ENCODE results near the gene MORN4. TPM values are rescaled to one million over a fixed set of nuclear protein-coding genes. Genes with fewer than 3 reads are reported as not detected.

MORN4 gene
- total RNA-seq, 1 experiment from 2014 or later: 9.7 TPM

DNA sequence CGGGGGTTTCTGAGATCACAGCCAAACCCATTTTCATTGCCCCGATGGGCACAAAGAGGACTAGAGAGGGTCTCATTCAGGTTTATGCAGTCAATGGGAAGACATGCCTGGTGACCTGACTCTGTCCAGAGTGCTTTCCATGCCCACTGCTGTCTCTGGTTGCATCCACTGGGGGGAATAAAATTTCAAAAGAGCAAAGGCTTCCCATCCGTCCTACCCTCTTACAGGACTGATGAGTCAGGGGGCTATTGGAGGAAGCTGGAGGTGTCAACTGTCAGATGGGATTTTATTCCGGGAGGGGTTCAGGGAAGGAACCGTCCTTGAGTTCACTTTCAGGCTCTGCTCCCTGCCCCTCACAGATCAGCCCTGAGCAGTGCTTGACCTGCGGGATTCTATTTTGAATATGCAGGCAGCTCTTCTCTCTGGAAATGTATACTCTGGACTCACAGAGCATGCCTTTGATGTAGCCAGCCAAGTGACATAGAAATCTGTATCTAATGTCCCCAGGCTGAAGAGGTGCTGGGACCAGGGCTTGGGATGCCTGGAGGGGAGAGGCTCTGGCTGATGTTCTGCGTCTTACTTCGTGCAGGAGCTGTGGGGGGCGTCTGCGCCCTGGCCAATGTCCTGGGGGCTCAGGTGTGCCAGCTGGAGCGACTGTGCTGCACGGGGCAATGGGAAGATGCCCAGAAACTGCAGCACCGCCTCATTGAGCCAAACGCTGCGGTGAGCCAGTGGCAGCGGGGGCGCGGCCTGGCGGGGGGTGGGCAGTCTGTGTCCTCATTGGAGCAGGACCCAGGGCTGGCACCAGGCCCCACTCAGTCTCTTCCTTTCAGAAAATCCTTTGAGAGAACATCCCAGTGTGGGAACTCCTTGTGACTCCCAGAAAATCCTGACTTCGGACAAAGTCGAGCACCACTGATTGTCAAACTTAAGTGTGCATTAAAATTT lies 31.8 kb downstream of the MORN4 start:
- no TSS peak for BruUV-seq (replicated peaks)
- TF ChIP-seq, protein P1, sequence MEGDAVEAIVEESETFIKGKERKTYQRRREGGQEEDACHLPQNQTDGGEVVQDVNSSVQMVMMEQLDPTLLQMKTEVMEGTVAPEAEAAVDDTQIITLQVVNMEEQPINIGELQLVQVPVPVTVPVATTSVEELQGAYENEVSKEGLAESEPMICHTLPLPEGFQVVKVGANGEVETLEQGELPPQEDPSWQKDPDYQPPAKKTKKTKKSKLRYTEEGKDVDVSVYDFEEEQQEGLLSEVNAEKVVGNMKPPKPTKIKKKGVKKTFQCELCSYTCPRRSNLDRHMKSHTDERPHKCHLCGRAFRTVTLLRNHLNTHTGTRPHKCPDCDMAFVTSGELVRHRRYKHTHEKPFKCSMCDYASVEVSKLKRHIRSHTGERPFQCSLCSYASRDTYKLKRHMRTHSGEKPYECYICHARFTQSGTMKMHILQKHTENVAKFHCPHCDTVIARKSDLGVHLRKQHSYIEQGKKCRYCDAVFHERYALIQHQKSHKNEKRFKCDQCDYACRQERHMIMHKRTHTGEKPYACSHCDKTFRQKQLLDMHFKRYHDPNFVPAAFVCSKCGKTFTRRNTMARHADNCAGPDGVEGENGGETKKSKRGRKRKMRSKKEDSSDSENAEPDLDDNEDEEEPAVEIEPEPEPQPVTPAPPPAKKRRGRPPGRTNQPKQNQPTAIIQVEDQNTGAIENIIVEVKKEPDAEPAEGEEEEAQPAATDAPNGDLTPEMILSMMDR (IDR thresholded peaks at IDR 0.05; ENCODE audit: insufficient read depth in 1 of 2, low read depth in 1 of 2, low read length in 1 of 2, severe bottlenecking in 1 of 2, unreplicated experiment in 1 of 2): no peak
- H3K36me3 Mint-ChIP-seq (ENCODE audit: insufficient read depth, unreplicated experiment): no peaks in the 10 kb centered on the region
- no peak overlapping the region for H3K27ac Mint-ChIP-seq (ENCODE audit: unreplicated experiment)
- ChIA-PET POLR2A (no interaction called here), CTCF (interaction anchor here (1.9 kb wide), 1 partner anchor 30 kb away, joined by 6 read pairs; no protein-coding TSS in a partner anchor)
- no peaks in the 10 kb centered on the region for H3K27me3 Mint-ChIP-seq (ENCODE audit: insufficient read depth, unreplicated experiment)
- no peak for DNase-seq
- no peaks in the 10 kb centered on the region for H3K9me3 Mint-ChIP-seq (ENCODE audit: unreplicated experiment)
- H3K4me1 ChIP-seq: no peaks in the 10 kb centered on the region
- no peaks in the 10 kb centered on the region for H3K36me3 ChIP-seq (ENCODE audit: control insufficient read depth, insufficient read depth, low read length)
- no peak overlapping the region for H3K4me3 ChIP-seq (ENCODE audit: low read depth, low read length)
- H3K4me1 Mint-ChIP-seq (ENCODE audit: low read depth, unreplicated experiment): peaks cover 12% of the 10 kb centered on the region
- intact Hi-C loops (cut with micrococcal nuclease; ENCODE audit: unreplicated experiment): no loop called here
- no peak overlapping the region for H3K4me3 Mint-ChIP-seq (ENCODE audit: unreplicated experiment)
- H3K9me3 ChIP-seq: no peaks in the 10 kb centered on the region
- H3K27me3 ChIP-seq (replicated peaks; ENCODE audit: control insufficient read depth, insufficient read depth, low read length): no peaks in the 10 kb centered on the region

DNA sequence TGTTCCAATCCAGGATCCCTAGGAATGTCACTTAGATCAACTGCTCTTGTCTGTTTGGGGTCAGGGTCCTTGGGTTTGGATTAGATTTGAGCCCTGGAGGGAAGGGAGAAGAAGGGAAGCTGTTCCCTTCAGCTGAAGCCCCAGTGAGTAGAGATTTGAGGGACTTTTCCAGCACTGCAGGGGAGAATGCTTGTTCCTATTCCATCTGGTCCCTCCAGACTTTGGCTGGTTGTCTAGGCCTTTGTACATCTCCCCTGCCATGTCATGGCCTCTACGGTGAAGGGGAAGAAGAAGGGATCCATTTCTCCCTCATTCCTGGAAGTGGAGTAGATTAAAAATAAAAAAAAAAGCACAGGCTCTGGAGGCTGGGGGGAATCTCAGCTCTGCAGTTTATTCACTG lies 32.7 kb downstream of the MORN4 start:
- Histone ChIP-seq H3K9me3 (no peaks in the 10 kb centered on the region), H3K4me1 (no peaks in the 10 kb centered on the region), H3K4me3 (ENCODE audit: low read depth, low read length) (no peak overlapping the region), H3K27me3 (replicated peaks; ENCODE audit: control insufficient read depth, insufficient read depth, low read length) (no peaks in the 10 kb centered on the region), H3K36me3 (ENCODE audit: control insufficient read depth, insufficient read depth, low read length) (no peaks in the 10 kb centered on the region)
- TF ChIP-seq, protein P1 (IDR thresholded peaks at IDR 0.05; ENCODE audit: insufficient read depth in 1 of 2, low read depth in 1 of 2, low read length in 1 of 2, severe bottlenecking in 1 of 2, unreplicated experiment in 1 of 2): no peak
- POLR2A ChIA-PET: no interaction called here
- Mint-ChIP-seq H3K4me1 (ENCODE audit: low read depth, unreplicated experiment) (peaks cover 18% of the 10 kb centered on the region), H3K4me3 (ENCODE audit: unreplicated experiment) (no peak overlapping the region), H3K27ac (ENCODE audit: unreplicated experiment) (no peak overlapping the region), H3K9me3 (ENCODE audit: unreplicated experiment) (no peaks in the 10 kb centered on the region), H3K36me3 (ENCODE audit: insufficient read depth, unreplicated experiment) (no peaks in the 10 kb centered on the region), H3K27me3 (ENCODE audit: insufficient read depth, unreplicated experiment) (no peaks in the 10 kb centered on the region)
- BruUV-seq (replicated peaks): no TSS peak
- no peak for DNase-seq
- CTCF ChIA-PET: interaction anchor here (1.9 kb wide), 1 partner anchor 29 kb away, joined by 6 read pairs; no protein-coding TSS in a partner anchor
- intact Hi-C loops (cut with micrococcal nuclease; ENCODE audit: unreplicated experiment): no loop called here

DNA sequence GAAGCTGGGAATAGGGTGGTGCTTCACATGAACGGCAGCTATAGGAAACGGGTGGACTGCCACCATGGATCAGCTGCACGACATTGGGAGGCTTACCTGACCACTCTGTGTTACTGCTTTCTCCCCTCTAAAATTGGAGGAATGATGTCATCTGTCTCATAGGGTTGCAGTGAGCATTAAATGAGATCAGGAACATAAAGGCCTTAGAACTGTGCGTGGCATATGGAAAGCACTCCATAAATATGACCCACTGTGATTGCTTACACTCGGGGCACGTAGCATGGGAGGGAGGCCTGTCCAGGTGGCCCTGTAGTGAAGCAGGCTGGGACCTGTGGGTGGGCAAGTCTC lies 34.1 kb downstream of the MORN4 start:
- Histone ChIP-seq H3K27me3 (replicated peaks; ENCODE audit: control insufficient read depth, insufficient read depth, low read length) (no peaks in the 10 kb centered on the region), H3K9me3 (no peaks in the 10 kb centered on the region), H3K4me1 (no peaks in the 10 kb centered on the region), H3K36me3 (ENCODE audit: control insufficient read depth, insufficient read depth, low read length) (no peaks in the 10 kb centered on the region), H3K4me3 (ENCODE audit: low read depth, low read length) (no peak overlapping the region)
- H3K4me1 Mint-ChIP-seq (ENCODE audit: low read depth, unreplicated experiment): peaks cover 18% of the 10 kb centered on the region
- no peak overlapping the region for H3K4me3 Mint-ChIP-seq (ENCODE audit: unreplicated experiment)
- H3K9me3 Mint-ChIP-seq (ENCODE audit: unreplicated experiment): no peaks in the 10 kb centered on the region
- H3K27me3 Mint-ChIP-seq (ENCODE audit: insufficient read depth, unreplicated experiment): no peaks in the 10 kb centered on the region
- no peaks in the 10 kb centered on the region for H3K36me3 Mint-ChIP-seq (ENCODE audit: insufficient read depth, unreplicated experiment)
- TF ChIP-seq, protein P1 (IDR thresholded peaks at IDR 0.05; ENCODE audit: insufficient read depth in 1 of 2, low read depth in 1 of 2, low read length in 1 of 2, severe bottlenecking in 1 of 2, unreplicated experiment in 1 of 2): no peak
- H3K27ac Mint-ChIP-seq (ENCODE audit: unreplicated experiment): no peak overlapping the region
- intact Hi-C loops (cut with micrococcal nuclease; ENCODE audit: unreplicated experiment): no loop called here
- ChIA-PET CTCF (no interaction called here), POLR2A (no interaction called here)
- no TSS peak for BruUV-seq (replicated peaks)
- no peak for DNase-seq
